ENCODE results near the gene CLMN. TPM values are rescaled to one million over a fixed set of nuclear protein-coding genes. Genes with fewer than 3 reads are reported as not detected.

Gene CLMN
- total RNA-seq, 1 experiment from 2014 or later = 33.4 TPM

DNA sequence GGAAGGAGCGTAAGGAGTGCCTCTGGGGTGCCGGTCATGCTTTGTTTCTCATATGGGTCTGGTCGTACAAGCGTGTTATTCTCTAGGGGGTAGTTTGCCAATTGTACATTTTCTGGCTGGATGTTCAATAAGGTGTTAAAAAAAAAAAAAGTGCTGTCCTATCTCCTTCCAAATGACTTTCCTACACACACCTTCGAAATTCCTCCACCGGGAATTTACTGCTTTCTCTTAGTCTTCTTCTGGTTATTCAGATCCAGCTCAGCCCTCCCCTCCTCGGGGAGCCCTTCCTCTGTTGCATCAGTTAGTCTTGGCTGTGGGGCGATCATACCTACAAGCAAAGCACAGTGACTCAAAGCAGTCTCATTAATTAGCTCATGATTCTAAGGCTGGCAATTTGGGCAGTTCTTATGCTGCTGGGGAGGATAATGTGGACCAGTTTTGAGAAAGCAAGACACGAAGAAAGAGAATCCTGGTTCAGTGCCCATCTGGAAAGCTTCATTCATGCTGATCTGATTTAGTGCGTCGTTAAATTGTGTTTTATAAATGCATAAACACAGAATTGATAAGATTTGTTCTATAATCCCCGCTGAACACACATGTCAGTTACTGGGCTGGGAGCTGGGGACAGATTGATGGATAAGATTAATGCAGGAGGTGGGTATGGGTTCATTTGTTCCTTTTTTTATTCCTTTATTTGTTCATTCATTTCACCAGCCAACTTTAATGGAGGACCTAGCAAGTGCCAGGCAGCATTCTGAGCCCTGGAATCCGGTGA is 9.2 kb upstream of the CLMN start:
- ATAC-seq = no peak
- H3K4me1 ChIP-seq (ENCODE audit: control insufficient read depth in 1 of 2, insufficient read depth in 2 of 2, low read length in 2 of 2) = no peaks in the 10 kb centered on the region
- CTCF ChIA-PET = no interaction called here
- no peaks in the 10 kb centered on the region for H3K27me3 ChIP-seq (ENCODE audit: insufficient read depth, low read length)
- no peaks in the 10 kb centered on the region for H4K20me1 ChIP-seq (ENCODE audit: insufficient read depth)
- no peak for DNase-seq (ENCODE audit: low read depth, low spot score)
- H3K4me3 ChIP-seq (replicated peaks in 1 of 2; ENCODE audit: low read depth in 1 of 2, low read length in 2 of 2) = no peak overlapping the region
- no peak overlapping the region for H3K4me2 ChIP-seq (ENCODE audit: low read length)
- no peak overlapping the region for H3K27ac ChIP-seq (ENCODE audit: low read depth, low read length)
- POLR2A ChIA-PET = no interaction called here
- BruUV-seq (replicated peaks) = no TSS peak
- H3K9me3 ChIP-seq (ENCODE audit: control insufficient read depth in 1 of 2, insufficient read depth in 1 of 2, low read depth in 1 of 2, low read length in 2 of 2) = no peaks in the 10 kb centered on the region
- RAD21 ChIA-PET (ENCODE audit: low non-redundant PET in 1 of 2, low total read pairs in 2 of 2, uncharacterized antibody in 2 of 2, unreplicated experiment in 2 of 2) = no interaction called here
- intact Hi-C loops (cut with micrococcal nuclease) = no loop called here
- H3K36me3 ChIP-seq (ENCODE audit: control insufficient read depth in 1 of 2, insufficient read depth in 2 of 2, low read length in 2 of 2) = no peaks in the 10 kb centered on the region
- no peak overlapping the region for H2AFZ ChIP-seq (ENCODE audit: low read depth, low read length, poor library complexity, severe bottlenecking)
- TF ChIP-seq, protein P1, sequence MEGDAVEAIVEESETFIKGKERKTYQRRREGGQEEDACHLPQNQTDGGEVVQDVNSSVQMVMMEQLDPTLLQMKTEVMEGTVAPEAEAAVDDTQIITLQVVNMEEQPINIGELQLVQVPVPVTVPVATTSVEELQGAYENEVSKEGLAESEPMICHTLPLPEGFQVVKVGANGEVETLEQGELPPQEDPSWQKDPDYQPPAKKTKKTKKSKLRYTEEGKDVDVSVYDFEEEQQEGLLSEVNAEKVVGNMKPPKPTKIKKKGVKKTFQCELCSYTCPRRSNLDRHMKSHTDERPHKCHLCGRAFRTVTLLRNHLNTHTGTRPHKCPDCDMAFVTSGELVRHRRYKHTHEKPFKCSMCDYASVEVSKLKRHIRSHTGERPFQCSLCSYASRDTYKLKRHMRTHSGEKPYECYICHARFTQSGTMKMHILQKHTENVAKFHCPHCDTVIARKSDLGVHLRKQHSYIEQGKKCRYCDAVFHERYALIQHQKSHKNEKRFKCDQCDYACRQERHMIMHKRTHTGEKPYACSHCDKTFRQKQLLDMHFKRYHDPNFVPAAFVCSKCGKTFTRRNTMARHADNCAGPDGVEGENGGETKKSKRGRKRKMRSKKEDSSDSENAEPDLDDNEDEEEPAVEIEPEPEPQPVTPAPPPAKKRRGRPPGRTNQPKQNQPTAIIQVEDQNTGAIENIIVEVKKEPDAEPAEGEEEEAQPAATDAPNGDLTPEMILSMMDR (IDR thresholded peaks at IDR 0.05 in 2 of 3, conservative IDR thresholded peaks at IDR 0.05 in 1 of 3; ENCODE audit: borderline replicate concordance in 1 of 3, insufficient read depth in 1 of 3, low read depth in 2 of 3, low read length in 2 of 3) = no peak
- TF ChIP-seq SP1 (IDR thresholded peaks at IDR 0.05; ENCODE audit: low read depth) (no peak), CBX3 (IDR thresholded peaks at IDR 0.05; ENCODE audit: low read depth) (no peak), EZH2 (IDR thresholded peaks at IDR 0.05) (no peak), YY1 (IDR thresholded peaks at IDR 0.05; ENCODE audit: extremely low read depth, insufficient replicate concordance, low read depth, low read length) (no peak), EGR1 (IDR thresholded peaks at IDR 0.05; ENCODE audit: low read depth) (no peak), SRF (IDR thresholded peaks at IDR 0.05; ENCODE audit: low read depth) (no peak), CEBPB (IDR thresholded peaks at IDR 0.05; ENCODE audit: low read depth) (no peak), JUND (IDR thresholded peaks at IDR 0.05) (no peak), POLR2AphosphoS5 (IDR thresholded peaks at IDR 0.05; ENCODE audit: low read depth, low read length) (no peak), RAD21 (IDR thresholded peaks at IDR 0.05; ENCODE audit: low read depth) (no peak)
- TF ChIP-seq, protein P2, sequence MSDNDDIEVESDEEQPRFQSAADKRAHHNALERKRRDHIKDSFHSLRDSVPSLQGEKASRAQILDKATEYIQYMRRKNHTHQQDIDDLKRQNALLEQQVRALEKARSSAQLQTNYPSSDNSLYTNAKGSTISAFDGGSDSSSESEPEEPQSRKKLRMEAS (IDR thresholded peaks at IDR 0.05) = no peak
- H3K79me2 ChIP-seq (ENCODE audit: insufficient read depth, low read length) = no peaks in the 10 kb centered on the region
- no peak overlapping the region for H3K9ac ChIP-seq (ENCODE audit: low read length)
- no peaks in the 10 kb centered on the region for H3K9me2 ChIP-seq (ENCODE audit: insufficient read depth)
